Measurements from ENCODE around the gene USP21.

DNA sequence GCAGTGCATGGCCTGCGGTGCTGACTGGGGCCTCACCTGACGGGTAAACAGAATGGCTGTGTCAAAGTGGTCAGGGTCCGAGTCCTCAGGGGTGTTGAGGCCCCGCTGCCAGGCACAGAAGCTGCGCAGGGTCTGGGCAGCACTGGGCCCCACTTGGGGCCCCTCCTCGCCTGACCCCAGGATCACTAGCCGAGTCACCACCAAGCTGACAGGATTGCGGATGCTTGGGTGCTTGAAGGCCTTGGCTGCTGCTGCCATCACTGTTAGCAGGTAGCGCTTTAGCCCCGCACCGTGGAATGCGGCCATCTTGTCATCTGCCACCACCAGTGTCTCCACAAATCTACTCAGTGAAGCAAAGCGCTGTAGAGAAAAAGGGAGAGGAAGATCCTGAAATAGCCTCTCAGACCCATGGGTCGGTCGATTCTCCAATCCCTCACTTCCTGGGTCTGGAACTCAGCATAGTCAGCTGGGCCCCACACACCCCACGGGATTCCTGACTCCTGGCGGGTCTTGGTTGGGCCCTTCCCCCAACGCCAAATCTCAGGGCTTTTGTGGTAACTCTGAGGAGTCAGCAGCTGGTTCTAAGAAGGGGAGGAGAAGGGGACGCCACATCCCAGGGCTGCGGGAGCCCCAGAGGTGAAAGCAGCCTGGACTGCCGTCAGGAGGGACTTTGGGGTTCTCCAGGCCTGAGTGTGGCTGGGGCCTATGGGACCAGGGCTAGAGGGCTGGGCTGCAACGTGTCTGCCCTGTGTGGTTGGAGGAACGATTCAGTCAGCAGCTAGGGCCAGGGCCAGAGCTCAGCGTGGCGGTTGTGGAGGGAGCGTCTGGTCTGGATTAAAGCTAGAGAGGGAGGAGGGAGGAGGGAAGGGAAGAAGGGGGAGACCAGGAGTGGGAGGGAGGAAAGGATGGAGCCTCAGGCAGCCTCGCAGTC is 37.5 kb downstream of the USP21 start:
- TF ChIP-seq POLR2A (IDR thresholded peaks at IDR 0.05): peak in 1 of 2 donors; percentile 22
- TF ChIP-seq, protein P1, sequence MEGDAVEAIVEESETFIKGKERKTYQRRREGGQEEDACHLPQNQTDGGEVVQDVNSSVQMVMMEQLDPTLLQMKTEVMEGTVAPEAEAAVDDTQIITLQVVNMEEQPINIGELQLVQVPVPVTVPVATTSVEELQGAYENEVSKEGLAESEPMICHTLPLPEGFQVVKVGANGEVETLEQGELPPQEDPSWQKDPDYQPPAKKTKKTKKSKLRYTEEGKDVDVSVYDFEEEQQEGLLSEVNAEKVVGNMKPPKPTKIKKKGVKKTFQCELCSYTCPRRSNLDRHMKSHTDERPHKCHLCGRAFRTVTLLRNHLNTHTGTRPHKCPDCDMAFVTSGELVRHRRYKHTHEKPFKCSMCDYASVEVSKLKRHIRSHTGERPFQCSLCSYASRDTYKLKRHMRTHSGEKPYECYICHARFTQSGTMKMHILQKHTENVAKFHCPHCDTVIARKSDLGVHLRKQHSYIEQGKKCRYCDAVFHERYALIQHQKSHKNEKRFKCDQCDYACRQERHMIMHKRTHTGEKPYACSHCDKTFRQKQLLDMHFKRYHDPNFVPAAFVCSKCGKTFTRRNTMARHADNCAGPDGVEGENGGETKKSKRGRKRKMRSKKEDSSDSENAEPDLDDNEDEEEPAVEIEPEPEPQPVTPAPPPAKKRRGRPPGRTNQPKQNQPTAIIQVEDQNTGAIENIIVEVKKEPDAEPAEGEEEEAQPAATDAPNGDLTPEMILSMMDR (IDR thresholded peaks at IDR 0.05): no peak
